CD14-positive monocyte (primary cell): Measurements from ENCODE around the gene MS4A7. TPM values are rescaled to one million over a fixed set of nuclear protein-coding genes. Genes with fewer than 3 reads are reported as not detected.
A peak's percentile ranks its signal among the peaks of the same experiment; 100 is the strongest.

Experiments used
- DNase-seq, 3 donors: peaks; one replicate each; pipeline ENCODE4 v3.0.0-alpha.2; 2011 to 2022
- H2AFZ ChIP-seq: 2 replicates; pipeline ENCODE4 v1.6.0; 2012; ENCODE audit warnings: mild to moderate bottlenecking, low read depth, low read length, inconsistent platforms; ENCODE audit not compliant: insufficient read depth, poor library complexity, severe bottlenecking
- H3K27ac ChIP-seq, 2 donors: 1 replicate in 1 of 2; 2 replicates in 1 of 2; pipeline ENCODE4 v1.5.1; 2012 to 2013; ENCODE audit warnings: low read length in 2 of 2, control low read depth in 1 of 2, inconsistent platforms in 1 of 2, low read depth in 1 of 2, mild to moderate bottlenecking in 1 of 2
- H3K27me3 ChIP-seq, 2 donors: one replicate each; pipeline versions ENCODE4 v1.6.0 to v1.6.1; 2011 to 2013; ENCODE audit warnings: low read length in 2 of 2; ENCODE audit not compliant: control insufficient read depth in 2 of 2, insufficient read depth in 2 of 2
- H3K36me3 ChIP-seq, 2 donors: replicated peaks in 1 of 2; 1 replicate in 1 of 2; 2 replicates in 1 of 2; pipeline versions ENCODE4 v1.5.1 to v1.6.1; 2012 to 2013; ENCODE audit warnings: low read length in 2 of 2, control low read depth in 1 of 2, inconsistent platforms in 1 of 2, mild to moderate bottlenecking in 1 of 2; ENCODE audit not compliant: insufficient read depth in 2 of 2, control insufficient read depth in 1 of 2
- H3K4me1 ChIP-seq, 2 donors: 1 replicate in 1 of 2; 2 replicates in 1 of 2; pipeline versions ENCODE4 v1.5.1 to v1.6.1; 2012 to 2013; ENCODE audit warnings: low read length in 2 of 2, control low read depth in 1 of 2, inconsistent platforms in 1 of 2, mild to moderate bottlenecking in 1 of 2, moderate library complexity in 1 of 2; ENCODE audit not compliant: insufficient read depth in 2 of 2, control insufficient read depth in 1 of 2
- H3K4me2 ChIP-seq: replicated peaks from 2 replicates; pipeline ENCODE3; 2012; ENCODE audit warnings: low read length, moderate library complexity, mild to moderate bottlenecking; ENCODE audit not compliant: poor library complexity, severe bottlenecking; ENCODE audit errors: extremely low read depth
- H3K4me3 ChIP-seq, 3 experiments: fragments of 200-600 bp in 1 of 3; sonication (generic) in 1 of 3; replicated peaks in 1 of 3; 1 replicate in 2 of 3; 2 replicates in 1 of 3; pipeline ENCODE4 v1.5.1; 2011 to 2013; ENCODE audit warnings: low read length in 3 of 3, mild to moderate bottlenecking in 3 of 3, control low read depth in 2 of 3, low read depth in 2 of 3, inconsistent platforms in 1 of 3, moderate library complexity in 1 of 3
- H3K79me2 ChIP-seq: 2 replicates; pipeline ENCODE4 v1.6.0; 2012; ENCODE audit warnings: mild to moderate bottlenecking, control low read depth, inconsistent platforms, low read length, moderate library complexity; ENCODE audit not compliant: insufficient read depth
- H3K9ac ChIP-seq: 2 replicates; pipeline ENCODE4 v1.6.0; 2017; ENCODE audit warnings: low read length, mild to moderate bottlenecking; ENCODE audit not compliant: insufficient read depth, poor library complexity, severe bottlenecking
- H3K9me3 ChIP-seq, 2 donors: replicated peaks in 1 of 2; 1 replicate in 1 of 2; 2 replicates in 1 of 2; pipeline versions ENCODE4 v1.5.1 to v1.6.1; 2012 to 2013; ENCODE audit warnings: low read length in 2 of 2, control low read depth in 1 of 2; ENCODE audit not compliant: control insufficient read depth in 1 of 2, insufficient read depth in 1 of 2
- H4K20me1 ChIP-seq: 2 replicates; pipeline ENCODE4 v1.6.0; 2012; ENCODE audit warnings: mild to moderate bottlenecking, low read length, control low read depth, moderate library complexity; ENCODE audit not compliant: insufficient read depth
- H3K27ac Mint-ChIP-seq, 7 donors: one replicate each; pipeline ENCODE4 v1.8.0; 2020; ENCODE audit warnings: mild to moderate bottlenecking in 7 of 7, mixed read lengths in 7 of 7, moderate library complexity in 6 of 7, inconsistent platforms in 2 of 7
- H3K27me3 Mint-ChIP-seq, 3 donors: one replicate each; pipeline ENCODE4 v1.8.0; 2021 to 2022; ENCODE audit warnings: low read depth in 3 of 3, mild to moderate bottlenecking in 3 of 3, mixed read lengths in 3 of 3, moderate library complexity in 3 of 3, inconsistent platforms in 1 of 3
- H3K36me3 Mint-ChIP-seq, 2 donors: one replicate each; pipeline ENCODE4 v1.8.0; 2020; ENCODE audit warnings: mixed read lengths in 2 of 2, inconsistent platforms in 1 of 2, mild to moderate bottlenecking in 1 of 2
- H3K4me1 Mint-ChIP-seq: one replicate; pipeline ENCODE4 v1.8.0; 2020; ENCODE audit warnings: mild to moderate bottlenecking, mixed read lengths
- H3K4me3 Mint-ChIP-seq, 2 donors: one replicate each; pipeline ENCODE4 v1.8.0; 2020; ENCODE audit warnings: mild to moderate bottlenecking in 2 of 2, mixed read lengths in 2 of 2, moderate library complexity in 1 of 2
- H3K9me3 Mint-ChIP-seq, 7 donors: one replicate each; pipeline ENCODE4 v1.8.0; 2020 to 2022; ENCODE audit warnings: mixed read lengths in 7 of 7, mild to moderate bottlenecking in 6 of 7, moderate library complexity in 6 of 7, inconsistent platforms in 2 of 7
- WGBS: methylation state at CpG from one replicate; pipeline ENCODE4 v1.1.5; 2013; ENCODE audit warnings: missing lambda C conversion rate; ENCODE audit not compliant: insufficient coverage; 5-methylcytosine and 5-hydroxymethylcytosine counted together
- intact Hi-C, 2 donors: fragments of 100-400 bp; cut with micrococcal nuclease; formaldehyde crosslinking; loops; one replicate each; pipeline versions ENCODE4 v1.15.0 to v1.15.1; 2023
- polyA plus RNA-seq, 3 donors: library from polyadenylated mRNA; depleted of rRNA in 1 of 3; unstranded in 2 of 3; stranded (reverse) in 1 of 3; fragments of 300-500 nt in 2 of 3; fragments of >200 nt in 1 of 3; fragmentation: Illumina TruSeq in 2 of 3; gene quantifications; 1 replicate in 2 of 3; 2 replicates in 1 of 3; pipeline ENCODE4 v1.2.3, GENCODE V29; 2012 to 2021
- TF ChIP-seq, protein P1 (sequence below): fragments of 200-600 bp; IDR thresholded peaks from one replicate; pipeline ENCODE4 v1.8.0; 2022; ENCODE audit warnings: antibody characterized with exemption, mild to moderate bottlenecking

The MS4A7 gene
- polyA plus RNA-seq, 3 donors: 181 to 596 (median 504) TPM

DNA sequence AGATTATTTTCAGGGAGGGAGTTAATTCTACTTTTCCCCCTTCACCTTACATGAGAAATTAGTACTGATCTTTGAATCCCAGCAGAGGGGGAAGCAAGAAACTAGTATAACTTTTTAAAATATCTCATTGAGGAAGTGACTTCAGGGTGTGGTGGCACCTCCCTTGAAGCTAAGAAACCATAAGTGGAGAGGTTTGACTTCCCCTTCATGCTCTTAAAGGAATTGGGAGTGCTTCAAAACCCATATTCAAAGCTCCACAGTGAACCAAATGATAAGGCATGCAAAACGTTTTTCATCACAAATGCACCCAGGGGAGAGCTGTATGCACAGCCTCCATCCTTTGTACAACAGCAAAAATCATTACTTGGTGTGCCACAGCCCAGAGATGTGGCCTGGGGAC is 18.5 kb downstream of the MS4A7 start:
- peak overlapping the region; percentile 45 for H3K4me2 ChIP-seq
- H3K27ac ChIP-seq: peak overlapping the region; percentile 56 to 90
- Mint-ChIP-seq H3K4me3 (peak overlapping the region in 1 of 2 donors; percentile 64), H3K36me3 (peaks cover 69 to 74% of the 10 kb centered on the region in 2 donors), H3K9me3 (peaks cover 0 to 16% (median 5%) of the 10 kb centered on the region in 7 donors), H3K27me3 (no peaks in the 10 kb centered on the region), H3K27ac (peak overlapping the region; percentile 90 to 96 (median 93)), H3K4me1 (peaks cover 57% of the 10 kb centered on the region)
- no peaks in the 10 kb centered on the region for H4K20me1 ChIP-seq
- peaks cover 3% of the 10 kb centered on the region for H3K79me2 ChIP-seq
- 0% methylated on average over 1 of the region's 1 CpG for WGBS
- H2AFZ ChIP-seq: peak overlapping the region; percentile 26
- peaks cover 0 to 1% of the 10 kb centered on the region in 2 donors for H3K9me3 ChIP-seq
- H3K36me3 ChIP-seq: peaks cover 7 to 59% of the 10 kb centered on the region in 2 donors
- H3K4me1 ChIP-seq: peaks cover 55 to 64% of the 10 kb centered on the region in 2 donors
- H3K4me3 ChIP-seq: peak overlapping the region in 1 of 3 experiments; percentile 44
- no peaks in the 10 kb centered on the region for H3K27me3 ChIP-seq
- DNase-seq: peak; percentile 69 to 81 (median 77)
- peak overlapping the region; percentile 33 for H3K9ac ChIP-seq
- TF ChIP-seq, protein P1, sequence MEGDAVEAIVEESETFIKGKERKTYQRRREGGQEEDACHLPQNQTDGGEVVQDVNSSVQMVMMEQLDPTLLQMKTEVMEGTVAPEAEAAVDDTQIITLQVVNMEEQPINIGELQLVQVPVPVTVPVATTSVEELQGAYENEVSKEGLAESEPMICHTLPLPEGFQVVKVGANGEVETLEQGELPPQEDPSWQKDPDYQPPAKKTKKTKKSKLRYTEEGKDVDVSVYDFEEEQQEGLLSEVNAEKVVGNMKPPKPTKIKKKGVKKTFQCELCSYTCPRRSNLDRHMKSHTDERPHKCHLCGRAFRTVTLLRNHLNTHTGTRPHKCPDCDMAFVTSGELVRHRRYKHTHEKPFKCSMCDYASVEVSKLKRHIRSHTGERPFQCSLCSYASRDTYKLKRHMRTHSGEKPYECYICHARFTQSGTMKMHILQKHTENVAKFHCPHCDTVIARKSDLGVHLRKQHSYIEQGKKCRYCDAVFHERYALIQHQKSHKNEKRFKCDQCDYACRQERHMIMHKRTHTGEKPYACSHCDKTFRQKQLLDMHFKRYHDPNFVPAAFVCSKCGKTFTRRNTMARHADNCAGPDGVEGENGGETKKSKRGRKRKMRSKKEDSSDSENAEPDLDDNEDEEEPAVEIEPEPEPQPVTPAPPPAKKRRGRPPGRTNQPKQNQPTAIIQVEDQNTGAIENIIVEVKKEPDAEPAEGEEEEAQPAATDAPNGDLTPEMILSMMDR: no peak
- intact Hi-C loops: loop anchor here (5.0 kb wide), 1 partner anchor 34 kb away; no protein-coding TSS in a partner anchor

DNA sequence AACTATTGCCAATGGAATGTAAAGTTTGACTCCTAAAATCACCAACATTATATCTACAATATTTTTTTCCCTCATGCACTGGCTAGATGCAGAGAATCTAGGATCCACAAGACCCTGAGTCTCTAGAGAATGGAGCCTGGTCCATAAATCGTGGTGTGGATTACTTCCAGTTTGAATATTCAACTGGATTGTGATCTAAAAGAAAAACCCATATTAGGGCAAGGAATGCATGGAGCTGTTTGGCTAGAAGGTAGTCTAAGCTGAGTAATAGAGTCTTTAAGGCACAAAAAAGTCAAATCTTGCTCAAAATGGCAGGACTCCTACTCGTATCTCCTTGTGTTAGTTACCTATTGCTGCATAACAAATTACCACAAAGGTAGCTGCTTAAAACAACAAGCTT is 41.7 kb downstream of the MS4A7 start:
- DNase-seq: no peak
- no peak overlapping the region for H3K9ac ChIP-seq
- no peak overlapping the region for H3K27ac ChIP-seq
- intact Hi-C loops: no loop called here
- 80% methylated on average over 1 of the region's 2 CpGs for WGBS
- peaks cover 8 to 24% (median 17%) of the 10 kb centered on the region in 7 donors for H3K9me3 Mint-ChIP-seq
- TF ChIP-seq, protein P1: no peak
- no peaks in the 10 kb centered on the region for H3K79me2 ChIP-seq
- H2AFZ ChIP-seq: no peak overlapping the region
- peaks cover 14 to 15% of the 10 kb centered on the region in 2 donors for H3K36me3 Mint-ChIP-seq
- no peaks in the 10 kb centered on the region for H3K27me3 ChIP-seq
- no peak overlapping the region for H3K4me3 Mint-ChIP-seq
- H3K9me3 ChIP-seq: peaks cover 7 to 8% of the 10 kb centered on the region in 2 donors
- no peak overlapping the region for H3K4me2 ChIP-seq
- H3K4me3 ChIP-seq: no peak overlapping the region
- peaks cover 0 to 3% (median 0%) of the 10 kb centered on the region in 3 donors for H3K27me3 Mint-ChIP-seq
- no peaks in the 10 kb centered on the region for H4K20me1 ChIP-seq
- H3K4me1 Mint-ChIP-seq: peaks cover 8% of the 10 kb centered on the region
- H3K27ac Mint-ChIP-seq: no peak overlapping the region
- no peaks in the 10 kb centered on the region for H3K4me1 ChIP-seq
- peaks cover 7 to 13% of the 10 kb centered on the region in 2 donors for H3K36me3 ChIP-seq
